NCI-H1694 (cell line): ENCODE data around the gene NAT14.

Experiments used
- DNase-seq: peaks from one replicate; lab custom pipeline; 2025; lab: John Stamatoyannopoulos, UW

Gene NAT14

GRCh38 chr19:55471266-55471665 lies 13.7 kb upstream of the NAT14 start:
- DNase-seq = no peak

- no peak for DNase-seq
Observed at GRCh38 chr19:55472463-55472862, 12.5 kb upstream of the NAT14 start.

GRCh38 chr19:55473225-55474012 lies 11.6 kb upstream of the NAT14 start:
- no peak for DNase-seq

DNA sequence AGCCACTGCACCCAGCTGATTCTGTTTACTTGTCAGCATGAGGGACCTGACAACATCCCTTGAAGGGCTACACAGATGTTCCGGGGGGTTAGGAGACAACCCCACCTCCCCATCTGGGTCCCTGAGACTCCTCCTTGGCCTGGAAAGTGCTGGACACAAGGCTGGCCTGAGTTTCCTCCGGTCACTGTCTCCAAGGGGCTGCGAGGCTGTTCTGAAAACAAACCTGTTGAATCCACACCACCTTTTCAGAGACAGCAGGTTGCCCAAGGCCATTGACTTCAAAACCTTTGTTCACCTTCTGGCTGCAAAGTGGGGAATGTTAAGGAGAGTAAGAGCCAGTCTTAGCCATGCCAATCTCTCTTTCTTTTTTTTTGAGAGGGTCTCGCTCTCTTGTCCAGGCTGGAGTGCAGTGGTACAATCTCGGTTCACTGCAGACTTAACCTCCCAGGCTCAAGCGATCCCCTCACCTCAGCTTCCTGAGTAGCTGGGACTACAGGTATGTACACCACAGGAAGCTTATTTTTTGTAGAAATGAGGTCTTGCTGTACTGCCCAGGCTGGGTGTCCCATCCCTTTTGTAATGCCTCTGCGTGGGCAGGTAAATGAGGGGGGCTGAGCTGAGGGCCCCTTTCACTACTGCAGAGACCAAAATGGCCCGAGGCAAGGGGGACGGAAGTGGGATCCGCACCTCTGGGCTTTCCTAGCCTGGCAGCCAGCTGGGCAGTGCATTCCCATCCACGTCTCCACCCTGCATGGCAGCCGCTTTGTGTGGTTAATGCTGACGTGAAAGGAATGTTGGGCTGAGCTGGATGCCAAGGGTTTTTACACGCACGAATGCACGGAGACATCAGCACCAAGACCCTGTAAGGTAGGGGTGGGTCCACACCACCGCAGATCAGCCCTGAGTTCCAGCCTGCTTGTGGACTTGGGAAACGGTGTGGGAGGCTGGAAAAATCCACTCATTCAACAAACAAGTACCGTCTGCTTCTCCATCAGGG lies 10.4 kb upstream of the NAT14 start:
- no peak for DNase-seq

GRCh38 chr19:55476100-55476775 lies 8.8 kb upstream of the NAT14 start, which contains the start of gene ZNF628:
ZNF628 (plus strand) TSS chr19:55476617; CDS start chr19:55479911, 3,294 bp downstream.
- DNase-seq = peak; percentile 91

GRCh38 chr19:55477905-55478304 lies 7.1 kb upstream of the NAT14 start:
- DNase-seq = no peak

- no peak for DNase-seq
Observed at GRCh38 chr19:55478364-55478763, 6.6 kb upstream of the NAT14 start.

DNA sequence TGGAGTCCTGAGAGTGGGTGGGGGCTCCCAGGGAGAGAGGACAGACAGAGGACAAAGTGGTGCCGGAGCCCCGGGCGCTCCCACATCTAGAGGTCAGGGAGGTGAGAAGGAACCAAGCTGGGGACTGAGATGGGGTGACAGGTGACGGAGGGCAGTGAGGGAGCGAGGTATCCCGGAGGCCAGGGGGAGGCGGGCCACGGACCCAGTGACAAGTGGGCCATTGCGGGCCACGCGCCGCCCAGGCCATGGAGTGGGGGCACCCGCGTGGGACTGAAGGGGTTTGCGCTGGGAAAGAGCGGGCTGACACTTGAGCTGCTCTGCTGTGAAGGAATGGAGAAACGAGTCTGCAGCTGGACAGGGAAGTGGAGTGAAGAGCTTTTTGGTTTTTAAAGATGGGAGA lies 5.9 kb upstream of the NAT14 start:
- DNase-seq = no peak

DNA sequence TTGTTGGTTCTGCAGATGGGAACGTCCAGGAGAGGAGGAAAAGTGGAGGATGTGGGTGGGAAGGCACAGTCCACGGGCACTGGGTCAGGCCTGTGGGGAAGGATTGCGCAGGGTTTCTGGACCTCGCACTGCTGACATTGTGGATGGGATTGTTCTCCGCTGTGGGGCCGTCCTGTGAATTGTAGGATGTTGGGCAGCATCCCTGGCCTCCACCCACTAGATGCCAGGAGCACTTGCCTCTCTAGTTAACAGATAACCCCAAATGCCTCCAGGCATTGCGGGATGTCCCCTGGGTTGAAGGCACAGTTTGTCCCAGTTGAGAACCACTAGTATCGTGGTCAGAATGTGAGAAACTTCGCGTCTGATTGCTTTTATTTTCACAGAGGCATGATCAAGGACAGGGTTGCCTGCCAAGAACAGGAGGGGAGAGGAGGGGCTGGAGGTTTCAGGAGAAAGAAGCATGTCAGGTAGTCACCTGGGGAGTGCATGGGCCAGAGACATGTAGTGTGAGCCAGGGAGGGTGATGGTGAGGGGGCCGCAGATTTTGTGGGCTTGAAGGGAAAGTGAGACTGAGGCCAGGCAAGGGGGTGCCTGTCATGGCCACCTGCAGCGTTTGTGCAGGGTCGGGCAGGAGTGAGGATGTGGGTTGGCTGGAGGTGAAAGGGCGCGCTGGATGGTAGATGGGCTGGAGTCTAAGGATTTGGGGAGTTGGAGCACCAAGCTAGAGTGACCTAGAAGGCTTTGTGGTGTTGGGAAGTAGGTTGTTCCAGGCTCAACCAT lies 5.3 kb upstream of the NAT14 start:
- DNase-seq = no peak

- DNase-seq = no peak
Observed at GRCh38 chr19:55481148-55481793, 3.7 kb upstream of the NAT14 start.

DNA sequence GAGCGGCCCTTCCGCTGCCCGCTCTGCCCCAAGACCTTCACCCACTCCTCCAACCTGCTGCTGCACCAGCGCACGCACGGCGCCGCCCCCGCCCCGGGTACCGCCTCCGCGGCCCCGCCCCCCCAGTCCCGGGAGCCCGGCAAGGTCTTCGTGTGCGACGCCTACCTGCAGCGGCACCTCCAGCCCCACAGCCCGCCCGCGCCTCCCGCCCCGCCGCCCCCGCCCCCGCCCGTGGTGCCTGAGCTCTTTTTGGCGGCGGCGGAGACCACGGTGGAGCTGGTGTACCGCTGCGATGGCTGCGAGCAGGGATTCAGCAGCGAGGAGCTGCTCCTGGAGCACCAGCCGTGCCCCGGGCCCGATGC lies 3.2 kb upstream of the NAT14 start:
- DNase-seq = no peak

DNA sequence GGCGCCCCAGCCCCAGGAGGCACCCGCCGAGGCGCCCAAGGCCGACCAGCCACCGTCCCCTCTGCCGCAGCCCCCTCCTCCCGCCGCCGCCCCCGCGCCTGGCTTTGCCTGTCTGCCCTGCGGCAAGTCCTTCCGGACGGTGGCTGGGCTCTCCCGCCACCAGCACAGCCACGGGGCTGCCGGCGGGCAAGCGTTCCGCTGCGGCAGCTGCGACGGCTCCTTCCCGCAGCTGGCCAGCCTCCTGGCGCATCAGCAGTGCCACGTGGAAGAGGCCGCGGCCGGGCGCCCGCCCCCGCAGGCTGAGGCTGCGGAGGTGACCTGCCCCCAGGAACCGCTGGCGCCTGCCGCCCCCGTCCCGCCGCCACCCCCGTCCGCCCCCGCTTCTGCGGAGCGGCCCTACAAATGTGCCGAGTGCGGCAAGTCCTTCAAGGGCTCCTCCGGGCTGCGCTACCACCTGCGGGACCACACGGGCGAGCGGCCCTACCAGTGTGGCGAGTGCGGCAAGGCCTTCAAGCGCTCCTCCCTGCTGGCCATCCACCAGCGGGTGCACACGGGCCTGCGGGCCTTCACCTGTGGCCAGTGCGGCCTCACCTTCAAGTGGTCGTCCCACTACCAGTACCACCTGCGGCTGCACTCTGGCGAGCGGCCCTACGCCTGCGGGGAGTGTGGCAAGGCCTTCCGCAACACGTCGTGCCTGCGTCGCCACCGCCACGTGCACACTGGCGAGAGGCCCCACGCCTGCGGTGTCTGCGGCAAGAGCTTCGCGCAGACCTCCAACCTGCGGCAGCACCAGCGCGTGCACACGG lies 2.6 kb upstream of the NAT14 start:
- no peak for DNase-seq

DNA sequence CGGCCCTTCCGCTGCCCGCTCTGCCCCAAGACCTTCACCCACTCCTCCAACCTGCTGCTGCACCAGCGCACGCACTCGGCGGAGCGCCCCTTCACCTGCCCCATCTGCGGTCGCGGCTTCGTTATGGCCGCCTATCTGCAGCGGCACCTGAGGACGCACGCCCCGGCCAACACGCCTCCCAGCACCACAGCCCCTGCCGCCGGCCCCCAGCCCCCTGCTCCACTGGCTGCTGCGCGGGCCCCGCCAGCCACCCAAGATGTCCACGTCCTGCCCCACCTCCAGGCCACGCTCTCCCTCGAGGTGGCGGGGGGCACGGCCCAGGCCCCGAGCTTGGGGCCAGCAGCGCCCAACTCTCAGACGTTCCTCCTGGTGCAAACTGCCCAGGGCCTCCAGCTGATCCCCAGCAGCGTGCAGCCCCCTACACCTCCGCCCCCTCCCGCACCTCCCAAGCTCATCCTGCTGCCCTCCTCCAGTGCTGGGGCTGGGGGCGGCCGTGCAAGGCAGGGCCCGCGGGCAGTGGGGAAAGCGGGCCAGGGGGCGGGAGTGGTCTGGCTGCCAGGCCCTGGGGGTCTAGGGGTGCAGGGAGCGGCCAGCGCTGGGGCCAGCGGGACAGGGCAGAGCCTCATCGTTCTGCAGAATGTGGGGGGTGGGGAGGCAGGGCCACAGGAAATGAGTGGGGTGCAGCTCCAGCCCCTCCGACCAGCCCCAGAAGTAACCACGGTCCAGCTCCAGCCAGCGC lies 1.9 kb upstream of the NAT14 start:
- no peak for DNase-seq

GRCh38 chr19:55483706-55484592 lies 1.0 kb upstream of the NAT14 start:
- no peak for DNase-seq

DNA sequence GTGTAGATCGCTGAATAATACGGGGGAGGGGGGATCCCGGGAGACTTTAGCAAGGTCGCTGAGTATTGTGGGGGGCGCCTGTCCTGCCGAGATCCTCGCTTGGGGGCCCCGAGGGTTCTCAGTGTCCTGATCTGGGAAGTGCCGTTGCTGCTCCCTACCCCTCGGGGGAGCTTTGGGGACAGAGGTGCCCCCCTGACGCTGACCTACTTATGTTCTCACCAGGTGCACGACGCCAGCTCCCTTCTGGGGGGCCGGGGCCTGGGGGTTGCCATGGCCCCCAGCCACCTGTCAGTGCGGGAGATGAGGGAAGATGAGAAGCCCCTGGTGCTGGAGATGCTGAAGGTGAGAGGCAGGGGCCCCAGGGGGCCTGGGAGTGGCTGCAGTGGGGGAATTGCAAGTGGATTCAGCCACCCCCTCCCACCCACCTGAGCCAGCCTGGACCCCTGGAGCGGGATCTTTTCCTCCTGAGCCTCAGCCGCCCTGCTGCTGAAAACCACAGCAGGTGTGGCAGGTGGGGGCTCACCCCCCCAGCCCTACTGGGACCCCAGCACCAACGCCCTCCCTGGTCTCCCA lies 537 bp downstream of the NAT14 start:
- no peak for DNase-seq

DNA sequence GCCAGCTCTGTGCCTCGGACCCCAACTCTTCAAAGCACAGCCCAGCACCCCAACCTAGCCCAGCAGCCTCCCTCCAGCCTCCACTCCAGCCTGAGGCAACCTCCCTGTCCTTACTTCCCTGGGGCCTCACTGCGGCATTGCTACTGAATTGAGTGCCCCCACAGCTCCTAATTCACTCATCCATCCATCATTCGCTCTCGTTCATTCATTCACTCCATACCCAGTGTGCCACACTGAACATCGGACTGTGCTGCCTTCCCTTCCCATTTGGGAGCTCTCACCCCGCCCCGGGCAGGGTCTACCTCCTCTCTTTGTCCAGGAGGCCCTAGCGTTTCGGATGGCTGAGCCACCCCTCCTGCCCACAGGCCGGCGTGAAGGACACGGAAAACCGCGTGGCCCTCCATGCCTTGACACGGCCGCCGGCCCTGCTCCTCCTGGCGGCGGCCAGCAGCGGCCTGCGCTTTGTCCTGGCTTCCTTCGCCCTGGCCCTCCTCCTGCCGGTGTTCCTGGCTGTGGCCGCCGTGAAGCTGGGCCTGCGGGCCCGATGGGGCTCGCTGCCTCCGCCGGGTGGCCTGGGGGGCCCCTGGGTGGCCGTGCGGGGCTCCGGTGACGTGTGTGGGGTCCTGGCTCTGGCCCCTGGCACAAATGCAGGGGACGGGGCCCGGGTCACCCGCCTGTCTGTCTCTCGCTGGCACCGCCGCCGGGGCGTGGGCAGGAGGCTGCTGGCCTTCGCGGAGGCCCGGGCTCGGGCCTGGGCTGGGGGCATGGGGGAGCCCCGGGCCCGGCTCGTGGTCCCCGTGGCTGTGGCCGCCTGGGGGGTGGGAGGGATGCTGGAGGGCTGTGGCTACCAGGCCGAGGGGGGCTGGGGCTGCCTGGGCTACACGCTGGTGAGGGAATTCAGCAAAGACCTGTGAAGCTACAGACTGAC lies 1.3 kb downstream of the NAT14 start:
- DNase-seq = no peak
